NCI-H2107 treated with DMSO at 0.1 percent for 48 hours (cell line): Measurements from ENCODE around the gene JAKMIP1.

Source experiments
- DNase-seq: peaks from one replicate; lab custom pipeline; 2025; ENCODE audit not compliant: unreplicated experiment; lab: John Stamatoyannopoulos, UW

Gene JAKMIP1

GRCh38 chr4:6071191-6071958, 129.0 kb downstream of the JAKMIP1 start:
- DNase-seq, result no peak

DNA sequence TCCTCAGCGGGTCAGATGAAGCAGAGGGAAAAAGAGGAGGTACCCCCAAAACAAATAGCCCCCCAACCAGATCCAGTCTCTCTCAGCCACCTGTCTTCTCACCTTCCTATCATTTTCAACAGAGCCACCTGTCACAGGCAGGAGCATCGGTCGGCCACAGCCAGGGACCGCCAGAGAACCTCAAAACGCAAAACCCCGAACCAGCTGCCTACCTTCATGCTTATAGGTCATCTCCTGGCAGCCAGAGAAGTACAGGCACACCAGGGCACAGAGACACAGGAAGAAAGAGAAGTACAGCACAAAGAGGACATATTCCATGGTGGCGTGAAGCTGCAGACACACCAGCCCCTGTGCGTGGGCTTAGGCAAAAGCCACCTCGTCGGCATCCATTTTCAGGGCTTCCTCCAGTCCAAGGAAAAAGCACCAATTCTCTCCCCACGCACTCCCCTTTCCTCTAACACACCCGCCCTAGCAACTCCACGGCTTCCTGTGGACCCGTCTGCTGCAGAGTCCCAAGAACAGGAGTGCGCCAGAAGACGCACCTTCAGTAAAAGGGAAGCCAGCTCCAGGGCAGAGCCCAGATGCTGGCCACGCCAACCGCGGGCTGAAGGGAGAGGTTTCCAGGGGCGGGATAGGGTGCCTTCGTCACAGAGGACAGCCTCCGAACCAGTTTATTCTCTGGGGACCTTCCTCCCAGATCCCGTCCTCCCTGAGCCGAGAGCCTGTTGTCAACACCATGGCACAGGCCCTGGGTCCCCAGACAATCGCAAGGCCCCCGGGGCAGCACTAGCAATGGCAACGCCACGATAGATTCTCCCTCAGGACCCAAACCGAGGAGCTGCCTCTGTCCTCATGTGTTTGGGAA, 130.3 kb downstream of the JAKMIP1 start:
- no peak for DNase-seq

GRCh38 chr4:6068986-6069385, 131.4 kb downstream of the JAKMIP1 start:
- DNase-seq, result no peak

DNA sequence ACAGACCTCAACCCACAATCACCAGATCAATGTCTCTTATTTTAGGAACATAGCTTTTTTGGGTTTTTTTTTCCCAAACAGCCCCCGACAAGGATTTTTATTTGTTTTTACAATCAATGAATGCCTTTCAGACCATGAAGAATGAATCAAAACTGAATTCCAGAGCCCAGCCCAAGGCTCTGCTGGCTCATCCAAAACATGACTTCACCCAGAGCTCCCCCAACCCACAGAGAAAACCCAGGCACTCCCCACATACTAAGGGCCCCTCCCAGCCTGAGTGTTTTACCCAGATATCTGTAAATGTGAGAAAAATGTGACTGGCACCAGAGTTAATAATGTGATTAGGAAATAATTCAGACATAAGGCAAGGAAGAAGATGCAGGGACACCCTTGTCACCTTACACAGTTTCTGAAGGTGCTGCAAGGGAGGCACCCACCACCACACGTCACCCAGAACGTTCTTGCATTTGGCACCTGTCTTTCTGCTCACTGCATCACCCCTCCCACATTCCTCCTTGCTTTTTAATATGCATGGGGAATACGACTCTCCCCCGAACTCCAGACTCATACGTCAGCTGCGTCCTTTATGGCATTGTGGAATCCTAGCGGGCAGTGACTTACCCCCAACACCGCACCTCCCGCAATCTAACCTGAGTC, 134.3 kb downstream of the JAKMIP1 start:
- no peak for DNase-seq

- no peak for DNase-seq
Observed at GRCh38 chr4:6065166-6065565, 135.2 kb downstream of the JAKMIP1 start.

- DNase-seq, result no peak
Observed at GRCh38 chr4:6064383-6064782, 136.0 kb downstream of the JAKMIP1 start.

GRCh38 chr4:6063684-6064083, 136.7 kb downstream of the JAKMIP1 start:
- no peak for DNase-seq

- no peak for DNase-seq
Observed at GRCh38 chr4:6062133-6062532, 138.2 kb downstream of the JAKMIP1 start.

DNA sequence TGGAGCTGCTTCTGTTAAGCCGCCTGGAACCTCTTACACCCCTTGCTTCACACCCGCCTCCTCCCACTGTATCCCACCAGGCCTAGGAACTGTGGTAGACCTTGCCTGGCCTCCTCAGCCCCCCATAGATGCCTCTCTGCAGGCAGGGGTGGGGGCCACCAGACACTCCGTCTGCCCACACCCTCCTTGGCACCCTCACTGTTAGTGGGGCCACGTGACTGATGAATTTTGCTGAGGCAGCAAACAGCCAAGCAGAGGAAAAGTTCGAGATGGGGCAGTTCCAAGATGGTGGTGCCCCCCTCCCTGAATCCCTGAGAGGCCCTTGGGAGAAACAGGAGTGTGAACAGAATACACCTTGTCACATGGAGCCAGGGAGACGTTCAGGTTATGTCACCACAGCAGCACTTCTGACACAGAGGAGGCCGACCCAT, 141.0 kb downstream of the JAKMIP1 start:
- no peak for DNase-seq

- no peak for DNase-seq
Observed at GRCh38 chr4:6058531-6059374, 141.6 kb downstream of the JAKMIP1 start.

GRCh38 chr4:6056976-6057766, 143.2 kb downstream of the JAKMIP1 start:
- no peak for DNase-seq

- no peak for DNase-seq
Observed at GRCh38 chr4:6055436-6055835, 144.9 kb downstream of the JAKMIP1 start.

DNA sequence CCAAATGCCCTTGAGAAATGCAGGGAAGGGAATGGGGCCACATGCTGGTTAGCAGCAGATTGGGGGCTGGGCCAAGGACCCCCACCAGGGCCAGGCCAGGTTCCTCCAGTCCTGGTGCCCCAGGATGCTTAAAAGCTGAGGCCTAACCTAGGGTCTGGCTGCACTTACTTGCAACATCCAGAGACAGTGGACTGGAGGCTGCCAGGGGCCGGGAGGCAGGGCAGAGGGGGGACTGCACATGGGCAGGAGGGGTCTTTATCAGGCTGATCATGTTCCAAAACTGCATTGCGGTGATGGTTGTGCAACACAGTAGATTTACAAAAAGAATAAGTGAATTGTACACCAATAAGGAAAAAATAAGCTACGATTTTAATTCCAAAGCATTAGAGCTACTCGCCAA, 145.3 kb downstream of the JAKMIP1 start:
- no peak for DNase-seq

DNA sequence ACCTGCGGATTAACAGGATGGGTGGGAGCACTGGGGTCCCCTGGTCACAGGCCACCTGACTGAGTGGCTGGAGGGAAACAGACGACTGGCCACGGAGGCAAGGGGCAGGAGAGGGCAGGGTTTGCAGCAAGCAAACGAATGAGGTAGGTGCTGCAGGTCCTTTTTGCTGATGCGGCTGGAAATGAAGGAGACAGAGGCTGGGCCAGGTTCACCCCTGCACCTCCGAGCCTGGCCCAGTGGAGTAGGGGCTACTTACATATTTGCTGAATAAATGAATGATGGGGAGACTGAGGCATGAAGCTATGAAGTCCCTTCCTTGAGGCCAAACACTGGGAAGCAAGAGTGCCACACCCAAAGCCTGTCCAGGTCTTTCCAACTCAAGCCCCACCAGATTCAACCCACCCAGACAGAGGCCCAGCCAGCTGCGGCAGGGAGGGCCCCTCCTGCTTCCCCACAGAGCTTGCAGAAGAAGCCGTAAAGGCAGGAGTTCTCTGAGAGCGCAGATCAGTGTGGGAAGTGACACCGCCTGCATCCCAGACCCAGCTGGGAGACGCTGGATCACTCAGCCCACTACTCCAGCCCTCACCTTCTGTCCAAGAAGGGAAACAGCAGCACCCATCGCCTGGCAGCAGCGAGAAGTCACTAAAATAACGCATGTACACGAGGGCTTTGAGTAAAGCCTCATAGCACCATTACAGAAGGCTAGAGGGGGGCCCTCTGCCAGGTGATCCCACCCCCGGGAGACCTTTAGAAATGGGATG, 146.0 kb downstream of the JAKMIP1 start:
- DNase-seq, result no peak

DNA sequence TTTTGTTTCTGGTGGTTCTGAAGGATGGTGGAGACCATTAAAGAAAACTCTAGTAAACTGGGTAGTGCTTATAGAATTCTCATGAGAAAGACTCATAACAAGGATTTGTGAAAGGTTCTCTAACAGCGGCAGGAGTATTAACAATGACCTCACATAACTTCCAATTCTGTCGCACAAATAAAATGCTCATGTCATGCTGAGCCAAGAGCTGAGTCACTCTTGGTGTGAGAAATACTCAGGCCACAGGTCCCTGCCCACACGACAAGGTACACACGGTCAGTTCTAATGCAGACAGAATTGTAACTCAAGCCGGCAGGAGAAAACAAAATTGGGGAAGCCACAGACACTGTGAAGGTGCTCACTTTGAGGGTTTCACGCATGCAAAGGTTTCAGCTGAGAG, 147.7 kb downstream of the JAKMIP1 start:
- DNase-seq, result no peak

DNA sequence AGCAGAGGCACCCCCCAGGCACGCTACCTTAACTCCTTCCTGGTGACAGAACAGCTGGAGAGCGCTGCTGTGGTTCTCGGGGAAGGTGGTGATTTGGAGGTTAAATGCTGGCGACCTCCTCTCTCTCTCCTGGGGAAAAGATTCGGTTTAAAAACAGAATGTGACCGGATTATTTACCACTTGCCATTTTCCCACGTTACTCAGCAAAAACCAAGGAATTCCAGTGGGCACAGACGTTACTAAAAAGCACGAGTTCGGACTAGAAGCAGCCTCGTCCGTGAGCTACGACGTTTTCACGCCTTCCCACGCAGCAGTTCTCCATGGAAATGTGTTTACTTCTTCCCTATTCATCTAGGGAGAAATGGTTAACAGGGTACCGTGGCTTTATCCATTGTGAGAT, 149.8 kb downstream of the JAKMIP1 start:
- DNase-seq, result no peak

GRCh38 chr4:6049985-6050384, 150.4 kb downstream of the JAKMIP1 start:
- DNase-seq, result no peak

DNA sequence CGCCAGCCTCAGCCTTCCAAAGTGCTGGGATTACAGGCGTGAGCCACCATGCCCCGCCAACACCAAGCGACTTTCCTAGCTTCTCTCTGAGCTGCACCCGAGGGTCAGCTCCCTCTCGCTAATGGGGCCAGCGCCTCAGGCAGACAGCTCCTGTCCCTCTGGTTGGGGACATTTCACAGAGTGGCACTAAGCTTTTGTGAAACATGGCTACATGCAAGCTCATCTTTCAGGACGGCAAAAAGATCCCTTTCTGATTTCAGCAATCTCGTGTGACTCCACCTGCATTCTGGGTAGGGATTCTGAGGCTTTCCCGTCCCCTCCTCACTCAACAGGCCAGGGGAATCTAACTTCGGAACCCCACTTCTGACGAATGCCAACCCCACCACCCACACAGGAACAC, 151.1 kb downstream of the JAKMIP1 start:
- DNase-seq, result no peak

GRCh38 chr4:6048537-6048936, 151.8 kb downstream of the JAKMIP1 start:
- DNase-seq, result no peak
